Amniotic stem cell (primary cell): Measurements from ENCODE around the gene EIF5AL1.
"Not testable (repeated sequence)": the region's sequence is repeated elsewhere in the genome, so short reads cannot be mapped to it uniquely, and the experiment has no call there.

Experiments
- DNase-seq: peaks from one replicate; lab custom pipeline; 2025; lab: John Stamatoyannopoulos, UW

Gene EIF5AL1

DNA sequence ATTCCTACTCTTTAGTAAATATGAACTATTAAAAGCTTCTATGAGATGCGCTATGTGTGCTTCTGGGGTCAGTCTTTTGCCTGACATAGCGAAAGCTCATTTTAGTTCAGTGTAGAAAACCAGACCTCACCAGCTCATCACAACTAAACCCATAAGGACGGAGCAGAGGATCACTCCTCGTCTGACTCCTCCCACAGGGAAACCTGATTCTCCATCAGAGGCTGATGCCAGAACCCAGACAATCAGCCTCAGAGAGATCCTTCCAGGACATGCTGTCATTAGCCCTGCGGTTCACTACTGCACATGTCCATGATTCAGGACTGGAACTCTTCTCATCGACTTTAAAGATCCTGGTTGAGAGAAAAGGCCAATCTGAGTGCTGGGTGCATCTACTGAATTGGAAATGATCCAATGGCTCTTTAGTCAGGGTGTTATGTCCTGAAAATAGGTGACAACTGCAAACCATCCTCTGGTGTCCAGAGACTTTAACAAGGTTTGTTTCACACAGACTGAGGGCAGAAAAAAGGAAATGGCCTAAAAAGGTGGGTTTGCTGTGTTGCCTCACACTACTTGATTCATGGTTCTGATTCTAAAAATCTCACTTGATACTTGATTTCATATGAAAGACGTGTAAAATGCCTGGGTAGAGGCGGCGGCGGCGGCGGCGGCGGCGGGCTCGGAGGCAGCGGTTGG is at the start of gene EIF5AL1:
TSS of gene EIF5AL1 (plus strand) at position 643 of the 693 bp plus-strand sequence. CDS start 117 bp downstream, outside the sequence.
- DNase-seq, result not testable (repeated sequence)

DNA sequence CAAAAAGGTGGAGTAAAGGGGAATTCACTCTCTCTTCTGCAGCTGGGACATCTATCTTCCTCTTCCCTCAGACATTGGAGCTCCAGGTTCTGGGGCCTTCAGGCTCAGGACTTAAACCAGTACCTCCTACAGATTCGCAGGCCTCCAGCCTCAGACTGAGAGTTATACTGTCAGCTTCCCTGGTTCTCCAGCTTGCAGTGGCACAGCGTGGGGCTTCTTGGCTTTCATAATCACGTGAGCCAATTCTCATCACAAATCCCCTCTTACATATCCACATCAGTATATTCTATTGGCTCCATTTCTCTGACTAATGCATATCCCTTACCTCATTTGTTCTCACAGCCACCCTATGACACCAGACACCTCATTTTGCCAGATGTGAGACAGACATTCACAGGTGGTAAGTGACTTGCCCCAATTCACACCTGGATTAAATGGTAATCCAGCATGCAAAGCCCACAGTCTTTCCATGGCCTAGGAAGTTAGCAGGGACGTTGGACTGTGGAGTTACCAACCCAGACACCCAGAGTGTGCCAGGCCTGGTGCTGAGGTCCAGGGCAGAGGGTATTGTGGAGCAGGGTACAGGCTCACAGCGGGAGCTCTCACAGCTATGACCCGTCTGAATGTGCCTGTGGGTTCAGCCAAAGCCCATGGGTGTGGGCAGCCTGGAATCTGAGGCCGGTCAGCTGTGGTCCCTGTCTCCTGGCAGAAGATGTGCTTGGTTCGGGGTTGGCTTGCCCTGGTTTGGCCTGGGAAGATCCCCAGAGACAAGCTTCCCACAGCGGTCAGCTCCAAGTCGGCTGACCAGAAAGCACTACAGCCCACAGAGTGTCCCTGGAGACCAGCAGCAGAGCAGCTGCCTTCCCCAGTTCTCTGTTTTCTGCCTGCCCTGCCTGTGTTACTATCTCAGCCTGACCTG is 48.5 kb upstream of the EIF5AL1 start:
- no peak for DNase-seq

DNA sequence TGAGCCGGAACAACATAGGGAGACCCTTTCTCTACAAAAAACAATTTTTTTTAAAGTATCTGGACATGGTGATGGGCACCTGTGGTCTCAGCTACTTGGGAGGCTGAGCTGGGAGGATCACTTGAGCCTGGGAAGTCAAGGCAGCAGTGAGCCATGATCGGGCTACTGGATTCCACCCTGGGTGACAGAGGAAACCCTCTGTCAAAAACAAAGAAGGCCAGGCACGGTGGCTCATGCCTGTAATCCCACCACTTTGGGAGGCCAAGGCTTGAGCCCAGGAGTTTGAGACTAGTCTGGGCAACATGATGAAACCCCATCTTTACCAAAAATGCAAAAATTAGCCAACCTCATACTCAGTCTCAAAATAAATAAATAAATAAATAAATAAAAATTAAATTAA is 47.0 kb upstream of the EIF5AL1 start:
- DNase-seq, result no peak

DNA sequence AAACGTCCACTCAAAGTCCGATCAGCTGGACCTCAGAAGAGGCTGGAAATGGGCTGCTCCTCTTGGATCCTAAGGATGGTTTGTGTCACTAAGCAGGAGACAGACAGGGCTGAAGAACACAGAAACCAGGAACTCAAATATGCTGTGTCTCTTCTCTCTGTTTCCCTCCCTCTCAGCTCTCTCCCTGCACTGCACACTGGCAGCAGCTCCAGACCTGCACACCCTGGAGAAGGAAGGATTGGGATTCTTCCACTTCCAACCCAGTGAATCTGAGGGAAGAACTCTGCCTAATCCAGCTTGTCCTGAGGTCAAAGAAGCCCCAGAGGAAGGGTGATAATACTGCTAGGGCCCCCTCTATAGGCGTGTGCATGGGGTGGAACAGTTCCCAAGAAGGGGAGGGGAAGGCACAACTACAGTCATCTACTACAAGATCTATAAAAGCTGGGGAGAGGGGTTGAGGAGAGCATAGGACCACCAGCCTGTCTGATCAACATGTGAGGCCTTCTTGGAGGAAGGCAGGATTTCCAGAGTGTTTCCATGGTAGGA is 44.2 kb upstream of the EIF5AL1 start:
- no peak for DNase-seq

DNA sequence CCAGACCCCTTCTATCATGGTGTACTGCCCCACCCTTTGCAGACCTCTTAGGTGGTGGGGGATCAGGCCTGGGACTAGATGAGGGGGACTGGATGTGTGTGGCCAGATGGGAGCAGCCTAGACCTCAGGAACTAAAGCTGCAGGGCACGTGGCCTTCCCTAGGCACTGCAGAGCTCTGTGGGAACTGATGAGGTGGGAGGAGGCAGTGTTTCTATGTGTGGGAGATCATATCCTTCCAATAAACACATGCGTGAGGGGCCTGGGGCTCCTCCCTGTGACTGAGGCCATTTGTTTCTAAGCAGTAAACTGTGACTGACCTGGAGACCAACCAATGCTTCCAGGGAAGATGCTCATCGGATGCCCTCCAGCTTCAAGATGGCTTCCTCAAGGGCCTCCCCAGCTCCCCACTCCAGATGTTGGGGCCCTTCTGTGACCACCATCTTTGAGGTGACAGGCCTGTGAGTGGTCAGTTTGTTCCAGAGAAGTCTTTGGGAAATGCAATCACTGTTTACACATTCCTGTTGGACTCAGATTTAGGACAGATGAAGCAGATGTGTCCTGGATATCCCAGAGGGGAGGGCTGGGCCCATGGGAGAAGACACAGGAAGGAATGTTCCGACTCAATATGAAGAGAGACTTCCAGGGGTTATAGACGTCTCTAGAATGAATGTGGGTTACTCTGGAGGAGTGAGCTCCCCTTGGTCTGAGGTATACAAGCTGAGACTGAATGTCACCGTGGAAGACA is 43.3 kb upstream of the EIF5AL1 start:
- DNase-seq, result no peak

DNA sequence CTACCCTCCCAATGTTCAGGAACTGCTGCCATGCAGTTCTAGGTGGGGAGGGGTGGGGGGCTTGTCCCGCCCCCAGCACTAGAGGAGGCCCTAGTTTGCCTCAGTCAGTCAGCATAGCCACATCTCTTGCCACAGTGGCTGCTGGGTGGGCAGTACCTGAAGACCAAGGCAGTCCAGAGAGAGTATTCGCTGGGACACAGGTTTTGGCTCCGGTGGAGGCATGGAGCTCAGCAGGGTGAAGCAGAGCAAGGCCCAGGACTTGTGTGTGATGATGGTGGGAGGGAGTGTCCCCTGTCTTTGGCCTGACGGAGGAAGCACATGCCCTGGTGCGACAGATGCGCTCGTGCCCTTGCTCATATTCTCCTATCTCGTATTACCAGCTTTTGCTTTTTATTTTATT is 42.2 kb upstream of the EIF5AL1 start:
- DNase-seq, result no peak

DNA sequence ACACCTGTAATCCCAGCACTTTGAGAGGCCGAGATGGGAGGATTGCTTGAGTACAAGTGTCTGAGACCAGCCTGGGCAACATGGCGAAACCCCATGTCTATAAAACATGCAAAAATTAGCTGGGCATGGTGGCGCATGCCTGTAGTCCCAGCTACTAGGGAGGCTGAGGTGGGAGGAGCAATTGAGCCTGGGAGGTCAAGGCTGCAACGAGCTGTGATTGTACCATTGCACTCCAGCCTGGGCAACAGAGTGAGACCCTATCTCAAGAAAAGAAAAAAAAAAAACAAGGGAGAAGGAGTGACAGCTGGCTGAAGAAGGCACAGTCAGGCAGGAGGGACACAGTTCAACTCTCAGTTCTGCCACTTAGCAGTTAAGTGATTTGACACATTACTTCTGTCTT is 40.6 kb upstream of the EIF5AL1 start:
- DNase-seq, result no peak

DNA sequence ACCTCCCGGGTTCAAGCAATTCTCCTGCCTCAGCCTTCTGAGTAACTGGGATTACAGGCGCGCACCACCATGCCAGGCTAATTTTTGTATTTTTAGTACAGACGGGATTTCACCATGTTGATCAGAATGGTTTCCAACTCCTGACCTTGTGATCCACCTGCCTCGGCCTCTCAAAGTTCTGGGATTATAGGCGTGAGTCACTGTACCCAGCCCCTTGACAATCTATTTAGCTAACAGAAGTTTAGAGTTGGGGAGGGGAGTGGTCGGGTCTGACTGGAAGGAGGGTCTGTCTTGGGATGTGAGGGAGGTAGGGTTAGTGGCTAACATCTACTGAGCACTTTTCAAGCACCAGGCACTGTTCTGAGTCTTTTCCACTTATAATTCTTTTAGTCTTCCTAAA is 39.9 kb upstream of the EIF5AL1 start:
- no peak for DNase-seq

DNA sequence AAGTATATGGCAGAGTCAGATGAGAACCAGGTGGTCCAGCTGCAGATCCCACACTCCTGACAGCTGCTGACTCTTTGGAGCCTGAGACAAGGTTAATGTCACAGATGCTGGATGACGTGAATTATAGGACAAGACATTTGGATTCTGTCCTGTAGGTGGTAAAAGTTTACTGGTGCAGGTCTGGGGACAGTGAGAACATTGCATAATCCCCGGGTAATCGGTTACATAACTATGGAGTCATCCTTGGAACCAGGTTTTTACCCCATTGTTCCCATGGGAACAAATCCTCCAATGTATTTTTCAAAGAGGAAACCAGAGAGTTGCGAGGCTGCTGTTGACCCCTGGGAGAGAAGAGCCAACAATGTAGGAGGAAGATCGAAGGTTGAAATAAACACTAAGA is 39.4 kb upstream of the EIF5AL1 start:
- DNase-seq, result no peak

DNA sequence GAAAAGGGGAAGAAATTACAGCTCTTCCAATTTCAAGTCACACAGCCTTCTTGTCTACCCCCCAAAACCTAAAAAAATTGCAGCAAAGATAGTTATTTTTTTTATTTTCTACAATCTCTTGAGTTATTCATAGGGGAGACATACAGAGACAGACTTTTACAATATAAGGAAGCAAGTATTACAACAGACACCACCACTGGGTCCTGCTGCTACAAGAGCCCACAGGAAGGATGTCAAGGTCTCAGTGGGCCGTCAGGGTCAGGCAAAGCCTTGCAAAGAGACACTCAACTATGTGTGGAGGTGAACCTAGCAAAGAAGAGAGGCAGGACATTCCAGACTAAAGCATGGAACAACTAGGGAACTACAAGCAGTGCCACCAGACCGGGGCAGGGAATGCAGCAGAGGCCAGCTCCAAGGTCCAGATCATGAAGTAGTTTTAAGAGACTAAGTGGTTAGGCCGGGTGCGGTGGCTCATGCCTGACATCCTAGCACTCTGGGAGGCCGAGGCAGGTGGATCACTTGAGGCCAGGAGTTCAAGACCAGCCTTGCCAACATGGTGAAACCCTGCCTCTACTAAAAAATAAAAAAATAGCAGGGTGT is 38.7 kb upstream of the EIF5AL1 start:
- DNase-seq, result no peak

DNA sequence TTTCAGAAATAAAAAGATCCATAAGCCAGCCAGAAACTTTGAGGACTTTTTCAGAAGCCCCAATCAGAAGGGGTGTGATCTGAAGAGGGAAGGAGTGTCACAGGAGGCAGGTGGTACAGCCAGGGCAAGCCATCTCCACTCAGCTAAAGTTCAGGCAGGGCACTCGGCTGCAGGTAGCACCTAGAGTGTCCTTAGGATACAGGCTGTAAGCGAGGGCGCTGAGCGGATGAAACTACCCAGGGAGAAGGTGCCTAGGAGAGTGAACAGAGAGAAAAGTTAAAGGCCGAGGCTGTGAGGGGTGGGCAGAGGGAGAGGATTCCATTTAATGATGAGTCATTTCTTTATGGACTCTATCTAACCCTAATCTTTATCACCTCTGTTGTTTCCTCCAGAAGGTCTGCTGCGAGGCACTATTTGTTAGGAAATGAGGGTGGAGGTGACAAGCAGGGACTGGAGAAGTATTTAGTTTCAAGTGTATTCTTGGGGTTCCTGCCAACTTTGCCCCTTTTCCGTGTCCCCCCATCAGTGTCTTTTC is 37.1 kb upstream of the EIF5AL1 start:
- DNase-seq, result no peak

DNA sequence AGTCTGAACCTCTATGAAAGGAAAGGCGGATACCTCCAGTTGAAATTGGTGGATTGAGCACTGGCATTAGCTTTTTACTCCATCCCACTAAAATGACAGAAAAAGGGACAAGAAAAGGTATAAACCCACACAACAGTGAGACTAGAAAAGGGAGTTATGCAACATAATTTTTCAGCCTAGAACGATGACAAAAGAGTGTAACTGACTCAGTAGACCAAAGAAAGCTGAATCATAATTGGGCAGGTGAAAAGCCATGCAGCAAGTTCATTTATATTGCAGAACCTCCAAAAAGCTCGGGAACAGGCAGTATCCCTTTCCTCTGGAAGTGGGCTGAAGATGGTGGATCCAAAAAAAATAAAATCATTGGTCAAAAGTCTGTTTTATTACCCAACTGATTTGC is 36.5 kb upstream of the EIF5AL1 start:
- no peak for DNase-seq

DNA sequence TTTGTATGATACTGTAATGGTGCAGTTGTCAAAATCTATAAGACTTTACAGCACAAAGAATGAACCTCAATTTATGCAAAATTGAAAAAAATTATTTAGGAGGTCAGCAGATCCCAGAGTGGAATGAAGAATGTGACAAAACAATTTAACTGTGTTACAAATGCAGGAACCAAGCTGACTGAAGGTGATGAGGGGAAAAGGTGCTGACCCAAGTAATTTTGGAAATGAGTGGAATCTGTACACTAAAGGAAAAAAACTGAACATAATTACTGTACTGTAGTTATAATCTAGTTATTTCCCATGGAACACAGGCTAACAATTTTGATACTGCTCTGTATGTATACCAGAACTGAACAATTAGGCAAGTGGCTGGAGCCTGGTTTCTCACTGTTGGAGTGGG is 35.7 kb upstream of the EIF5AL1 start:
- no peak for DNase-seq

DNA sequence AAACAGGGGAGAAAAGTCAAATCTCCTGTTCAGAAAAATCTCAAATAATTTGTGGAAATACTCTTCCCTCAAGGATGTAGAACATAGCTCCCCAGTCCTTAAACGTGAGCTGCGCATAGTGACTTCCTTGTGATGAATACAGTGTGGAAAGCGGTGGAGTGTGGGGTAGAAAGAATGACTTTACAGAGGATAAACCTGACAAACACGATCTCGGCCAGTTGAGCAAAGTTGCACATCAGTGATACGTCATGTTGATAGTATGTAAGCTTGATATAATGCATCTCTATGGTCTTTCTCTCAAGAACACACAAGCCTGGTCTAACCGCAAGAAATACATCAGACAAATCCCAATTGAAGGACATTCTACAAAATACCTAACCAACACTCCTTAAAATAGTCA is 34.9 kb upstream of the EIF5AL1 start:
- DNase-seq, result no peak

DNA sequence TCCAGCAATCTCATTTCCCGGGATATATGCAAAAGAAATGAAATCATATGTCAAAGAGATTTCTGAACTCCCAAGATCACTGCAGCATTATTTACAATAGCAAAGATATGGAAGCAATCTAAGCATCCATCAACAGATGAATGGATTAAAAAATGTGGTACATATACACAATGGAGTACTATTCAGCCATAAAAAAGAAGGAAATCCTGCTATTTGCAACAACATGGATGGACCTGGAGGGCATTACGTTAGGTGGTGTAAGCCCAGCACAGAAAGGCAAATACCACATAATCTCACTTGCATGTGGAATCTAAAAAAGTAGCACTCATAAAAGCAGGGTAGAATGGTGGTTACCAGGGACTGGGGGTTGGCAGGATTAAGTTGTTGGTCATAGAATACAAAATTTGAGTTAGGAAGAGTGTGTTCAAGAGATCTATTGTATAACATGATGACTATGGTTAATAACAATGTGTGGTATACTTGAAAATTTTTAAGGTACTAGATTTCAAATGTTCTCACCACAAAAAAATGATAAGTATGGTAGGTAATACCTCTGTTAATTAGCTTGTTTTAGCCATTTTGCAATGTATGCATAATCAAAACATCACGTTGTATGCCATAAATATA is 32.9 kb upstream of the EIF5AL1 start:
- no peak for DNase-seq

DNA sequence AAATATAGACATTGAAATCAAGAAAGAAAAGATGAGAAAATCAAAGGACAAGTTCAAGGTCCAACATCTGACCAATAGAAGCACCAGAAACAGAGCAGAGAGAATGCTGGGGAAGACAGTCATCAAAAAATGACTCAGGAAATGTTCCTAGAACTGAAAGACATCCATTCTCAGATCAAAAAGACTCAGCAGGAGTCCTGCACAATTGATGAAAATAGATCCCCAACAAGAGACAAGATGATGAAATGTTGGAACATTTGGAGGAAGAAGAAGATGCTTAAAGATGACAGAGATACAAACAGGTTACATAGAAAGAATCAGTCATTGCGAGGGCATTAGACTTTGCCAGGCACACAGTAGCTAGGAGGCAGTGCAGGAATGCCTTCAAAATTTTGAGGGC is 30.0 kb upstream of the EIF5AL1 start:
- no peak for DNase-seq

DNA sequence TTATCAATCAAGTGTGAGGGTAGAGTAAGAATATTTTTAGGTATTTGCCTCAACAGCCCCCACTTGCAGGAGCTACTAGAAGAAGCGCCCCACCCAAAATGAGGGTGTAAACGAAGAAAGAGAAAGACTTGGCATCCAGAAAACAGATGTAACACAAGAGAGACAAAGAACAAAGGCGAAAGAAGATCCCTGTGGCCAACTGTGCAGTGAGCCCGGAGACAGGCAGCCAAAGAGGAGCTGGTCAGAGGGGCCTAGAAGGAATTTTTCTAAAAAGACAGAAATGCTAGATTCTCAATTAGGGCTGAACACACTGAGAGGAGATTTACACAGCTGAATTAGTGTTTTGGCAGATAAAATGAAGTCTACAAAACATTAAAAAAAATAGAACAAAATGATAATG is 29.6 kb upstream of the EIF5AL1 start:
- no peak for DNase-seq

DNA sequence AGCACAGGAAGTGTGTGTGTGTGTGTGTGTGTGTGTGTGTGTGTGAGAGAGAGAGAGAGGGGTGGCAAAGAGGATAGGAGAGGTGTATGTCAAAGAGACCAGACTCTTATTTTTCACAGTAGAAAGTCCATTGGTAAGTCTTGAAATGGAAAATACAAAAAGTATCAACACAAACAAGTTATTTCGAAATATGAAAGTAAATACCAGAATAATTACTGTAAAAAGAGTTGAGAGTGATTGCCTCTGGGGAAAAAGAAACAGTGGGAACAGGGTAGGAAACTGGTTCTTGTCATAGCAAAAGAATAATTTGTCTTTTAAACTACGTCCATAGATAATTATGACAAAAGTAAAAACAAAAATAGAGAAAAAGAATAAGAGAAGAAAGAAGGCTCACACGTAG is 29.0 kb upstream of the EIF5AL1 start:
- no peak for DNase-seq

DNA sequence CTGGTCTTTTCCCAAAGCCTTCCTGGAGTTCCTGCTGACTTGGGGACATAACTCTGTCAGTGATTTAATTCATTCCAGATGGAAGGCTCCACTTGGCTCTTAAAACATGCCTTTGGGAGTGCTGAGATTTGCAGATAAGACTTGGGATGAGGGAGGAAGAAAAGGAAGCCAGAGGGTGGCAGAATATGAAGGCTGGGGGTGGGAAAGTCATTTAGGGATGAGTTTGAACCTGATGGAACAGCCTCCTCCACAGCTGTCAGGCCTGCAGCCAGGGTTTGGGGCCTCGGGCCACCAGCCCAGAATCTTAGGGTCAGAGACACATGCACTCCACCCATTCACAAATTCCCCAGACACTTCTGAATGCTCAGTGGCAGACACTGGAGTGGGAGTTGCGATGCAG is 28.4 kb upstream of the EIF5AL1 start:
- DNase-seq, result peak; percentile 15

DNA sequence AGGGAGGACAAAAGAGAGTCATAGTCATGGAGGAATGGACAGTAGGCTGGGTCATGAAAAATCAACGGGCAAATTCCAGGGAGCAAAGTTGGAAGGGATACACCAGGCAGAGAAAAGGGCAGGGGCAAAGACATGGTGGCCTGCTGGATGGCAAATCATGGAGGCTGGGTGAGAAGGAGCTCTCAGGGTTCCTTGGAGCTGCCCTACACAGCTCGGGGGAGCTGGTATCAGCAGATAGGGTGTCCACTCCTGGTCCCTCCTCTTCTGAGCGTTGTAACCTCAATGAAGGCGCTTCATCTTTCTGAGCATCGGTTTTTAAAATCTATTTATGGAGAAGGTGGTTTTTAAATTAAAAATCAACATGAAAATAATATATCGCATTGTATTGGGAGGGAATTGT is 27.9 kb upstream of the EIF5AL1 start:
- no peak for DNase-seq
